ENCODE results near the gene ITGA6.

The ITGA6 gene

DNA sequence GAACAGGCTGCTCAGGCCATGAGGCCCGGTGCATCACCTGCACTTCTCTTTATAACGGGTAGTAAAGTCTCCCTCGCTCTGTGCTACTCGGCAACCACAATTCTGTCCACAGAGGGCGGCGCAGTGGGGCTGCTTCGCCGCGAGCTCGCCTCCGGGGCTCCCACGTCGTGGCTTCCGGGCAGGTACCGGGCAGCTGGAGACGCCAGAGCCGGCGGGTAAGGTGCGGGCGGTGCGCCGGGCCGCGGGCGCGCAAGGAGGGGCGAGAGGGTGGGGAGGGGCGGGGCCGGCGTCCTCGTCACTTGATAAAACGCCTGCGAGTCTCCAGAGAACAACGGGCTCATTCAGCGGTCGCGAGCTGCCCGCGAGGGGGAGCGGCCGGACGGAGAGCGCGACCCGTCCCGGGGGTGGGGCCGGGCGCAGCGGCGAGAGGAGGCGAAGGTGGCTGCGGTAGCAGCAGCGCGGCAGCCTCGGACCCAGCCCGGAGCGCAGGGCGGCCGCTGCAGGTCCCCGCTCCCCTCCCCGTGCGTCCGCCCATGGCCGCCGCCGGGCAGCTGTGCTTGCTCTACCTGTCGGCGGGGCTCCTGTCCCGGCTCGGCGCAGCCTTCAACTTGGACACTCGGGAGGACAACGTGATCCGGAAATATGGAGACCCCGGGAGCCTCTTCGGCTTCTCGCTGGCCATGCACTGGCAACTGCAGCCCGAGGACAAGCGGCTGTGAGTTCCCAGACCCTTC, at the start of gene ITGA6:
Gene ITGA6 (plus strand): TSS at position 331 of the 734 bp plus-strand sequence.
- peak; percentile 87 for DNase-seq

DNA sequence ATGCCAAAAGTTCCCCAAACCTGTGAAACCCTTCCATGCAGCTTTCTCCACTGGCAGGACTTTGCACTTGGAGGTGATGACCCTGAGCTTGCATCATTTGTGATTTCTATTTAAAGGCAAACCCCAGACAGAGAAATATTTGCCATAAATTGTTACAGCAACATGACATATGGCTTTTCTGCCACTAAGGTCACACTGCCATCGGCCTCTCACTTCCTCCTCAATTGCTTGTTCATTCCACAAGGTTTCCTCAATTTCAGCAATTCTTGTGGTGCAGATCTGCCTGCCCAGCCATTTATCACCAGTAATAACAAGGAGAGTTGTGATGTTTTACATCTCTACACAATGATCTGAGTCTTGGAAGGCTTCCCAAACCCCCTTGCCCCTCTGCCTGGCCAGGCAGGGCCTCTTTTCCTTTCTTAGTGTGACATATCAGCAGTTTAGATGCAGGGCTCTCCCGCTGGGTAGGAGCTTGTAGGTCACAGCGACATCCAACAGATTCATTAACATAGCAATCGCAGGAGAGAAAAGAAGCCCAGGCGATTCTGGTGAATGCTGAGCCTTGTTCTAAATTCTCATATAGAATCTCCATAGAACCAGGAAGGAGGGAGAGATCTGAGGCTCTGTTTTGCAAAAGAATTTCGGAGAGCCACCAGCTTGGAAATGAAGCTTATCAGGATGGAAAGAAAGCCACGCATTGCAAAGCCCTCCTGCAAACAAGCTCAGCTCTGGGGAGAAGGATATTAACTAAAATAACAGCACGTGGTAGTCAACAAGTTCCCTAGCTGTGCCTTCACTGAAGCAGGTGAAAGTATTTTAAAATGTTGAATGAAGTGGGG, 46.7 kb upstream of the ITGA6 start:
- DNase-seq, result peak; percentile 65

DNA sequence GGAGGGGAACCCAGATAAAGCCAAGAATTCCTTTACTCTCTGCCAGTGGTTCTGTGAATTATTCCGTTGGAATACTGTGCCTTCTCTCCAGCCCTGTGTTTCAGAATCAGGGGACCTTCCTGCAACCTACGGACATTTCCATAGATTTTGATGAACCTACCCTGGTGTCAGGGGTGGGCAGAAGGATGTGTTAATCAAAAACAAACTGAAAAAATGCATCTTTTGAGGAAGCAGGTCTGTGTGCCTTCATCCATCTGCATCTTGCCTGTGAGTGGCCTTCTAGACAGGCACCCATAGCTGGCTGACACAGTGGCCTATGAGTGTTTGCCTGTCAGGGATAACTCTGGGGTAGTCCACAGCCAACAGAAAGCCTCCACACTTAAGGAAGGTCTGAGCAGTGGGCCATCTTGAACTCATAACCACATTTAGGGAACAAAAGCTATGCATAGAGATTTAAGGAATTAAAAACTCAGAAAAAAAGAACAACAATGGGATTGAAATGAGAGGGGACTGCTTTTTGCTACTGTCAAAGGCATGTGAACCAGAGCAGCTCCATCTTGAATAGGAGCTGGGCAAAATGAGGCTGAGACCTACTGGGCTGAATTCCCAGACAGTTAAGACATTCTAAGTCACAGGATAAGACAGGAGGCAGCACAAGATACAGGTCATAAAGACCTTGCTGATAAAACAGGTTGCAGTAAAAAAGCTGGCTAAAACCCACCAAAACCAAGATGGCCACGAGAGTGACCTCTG, 45.9 kb upstream of the ITGA6 start:
- no peak for DNase-seq

DNA sequence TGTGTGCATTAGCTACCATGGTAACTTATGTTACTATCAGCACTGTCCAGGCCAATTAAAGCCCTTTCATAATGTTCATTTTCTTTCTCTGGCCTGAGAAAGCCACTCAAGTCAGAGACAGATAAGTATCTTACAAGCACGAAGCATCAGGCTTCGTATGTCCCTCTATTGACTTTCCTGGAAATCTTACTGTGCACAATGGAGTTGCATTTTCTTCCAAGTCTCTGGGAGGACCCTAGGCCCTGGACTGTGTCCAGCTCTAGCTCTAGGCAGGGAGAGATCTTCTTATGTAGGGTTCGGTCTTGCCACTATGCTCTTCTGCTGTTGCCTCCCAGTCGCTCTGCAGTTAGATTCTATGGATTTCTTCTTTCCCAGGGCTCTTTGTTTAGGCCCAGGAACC, 40.0 kb upstream of the ITGA6 start:
- peak; percentile 27 for DNase-seq

DNA sequence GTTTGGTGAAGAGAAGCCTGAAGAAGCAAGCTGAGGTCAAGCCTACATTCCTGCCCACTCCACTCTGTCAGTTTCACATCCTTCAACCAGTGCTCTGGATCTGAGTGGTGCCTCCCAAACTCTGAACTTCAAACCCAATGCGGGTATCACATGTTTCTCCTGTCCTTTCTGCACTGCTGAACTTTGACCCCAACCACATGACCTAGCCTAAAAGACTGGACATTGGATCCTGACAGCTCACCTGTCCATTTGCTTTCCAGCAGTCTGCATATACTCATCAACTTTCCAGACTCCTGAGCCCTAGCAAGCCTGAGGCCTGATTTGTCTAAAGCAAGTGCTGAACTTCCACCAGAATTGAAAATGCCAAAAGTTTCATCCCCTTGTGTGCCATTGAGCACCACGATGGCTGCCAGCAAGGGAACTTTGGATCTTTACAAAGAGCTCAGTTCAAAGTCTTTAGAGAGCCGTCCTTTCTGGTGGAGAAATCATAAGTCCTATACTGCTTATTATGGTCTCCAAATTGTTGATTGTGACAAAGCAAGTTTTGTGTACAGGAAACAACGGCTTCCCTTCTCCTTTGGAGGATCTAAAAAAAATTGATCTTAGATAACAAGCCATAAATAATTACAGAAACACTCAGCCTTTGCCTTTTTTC, 37.6 kb upstream of the ITGA6 start:
- DNase-seq, result peak; percentile 42

DNA sequence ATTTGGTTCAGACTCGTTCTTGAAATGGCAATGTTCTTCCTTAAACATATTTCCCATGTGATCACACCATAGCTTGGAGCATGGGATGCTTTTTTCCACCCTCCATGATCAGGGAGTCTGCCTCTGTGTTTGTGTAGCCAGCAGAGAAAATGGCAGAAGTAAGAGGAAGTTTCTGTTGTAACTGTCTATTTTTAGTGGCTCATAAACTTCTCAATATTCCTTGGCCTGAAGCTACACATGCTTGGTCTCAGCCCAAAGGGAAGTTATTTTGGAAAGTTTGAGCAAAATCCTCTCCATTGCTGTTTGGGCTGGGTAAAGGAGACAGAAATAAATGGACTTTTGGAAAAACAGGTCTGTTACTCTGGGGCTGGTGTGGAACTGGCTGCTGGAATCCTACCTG, 33.4 kb upstream of the ITGA6 start:
- no peak for DNase-seq

DNA sequence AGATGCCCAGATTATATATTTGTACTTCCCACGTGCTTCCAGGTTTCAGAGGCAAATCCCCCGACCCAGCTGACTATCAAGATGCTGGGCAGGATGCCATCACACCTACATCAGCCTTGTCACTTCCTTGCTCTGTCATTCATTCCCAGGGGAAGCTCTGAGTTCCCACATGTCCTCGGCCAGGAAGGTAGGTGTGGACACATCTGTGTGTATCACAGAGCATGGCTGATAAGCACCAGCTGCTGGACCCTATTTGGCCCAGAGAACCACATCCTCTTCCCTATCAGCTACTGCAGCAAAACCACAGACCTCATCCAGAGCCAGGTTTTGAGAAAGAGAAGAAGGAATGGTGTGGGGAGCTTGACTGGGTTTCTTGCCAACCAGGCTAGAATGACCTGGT, 31.9 kb upstream of the ITGA6 start:
- peak; percentile 94 for DNase-seq

DNA sequence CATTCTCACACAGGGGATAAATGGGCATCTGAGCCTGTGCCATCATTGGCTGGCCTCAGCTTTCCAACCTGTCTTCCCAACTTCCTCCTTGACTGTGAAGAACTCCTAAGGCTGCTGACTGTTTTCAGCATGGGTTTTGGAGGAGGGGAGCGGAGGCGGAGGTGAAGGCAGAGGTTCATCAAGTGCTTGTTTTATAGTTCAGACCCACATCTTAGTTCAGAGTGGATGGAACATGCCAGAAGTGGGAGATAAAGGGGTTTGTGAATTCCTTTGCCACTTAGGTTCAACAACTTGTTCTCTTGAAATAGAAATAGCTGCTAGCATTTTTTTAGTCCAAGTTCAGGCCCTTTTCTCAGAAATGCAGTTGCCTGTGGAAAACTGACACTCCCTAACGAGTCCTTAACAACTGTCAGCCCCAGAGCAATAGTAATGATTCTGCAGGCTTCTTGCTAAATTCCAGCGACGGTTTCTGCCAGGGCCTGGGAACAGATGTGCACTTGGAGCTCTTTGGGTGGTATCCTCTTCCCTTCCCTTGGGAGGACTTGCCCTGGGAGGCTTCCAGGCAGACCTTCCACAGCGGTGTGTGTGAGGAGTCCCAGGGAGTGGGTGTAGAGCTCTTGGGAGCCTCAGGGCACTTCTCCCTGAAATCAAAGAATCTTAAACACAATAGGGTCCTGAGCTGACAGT, 30.1 kb upstream of the ITGA6 start:
- no peak for DNase-seq

DNA sequence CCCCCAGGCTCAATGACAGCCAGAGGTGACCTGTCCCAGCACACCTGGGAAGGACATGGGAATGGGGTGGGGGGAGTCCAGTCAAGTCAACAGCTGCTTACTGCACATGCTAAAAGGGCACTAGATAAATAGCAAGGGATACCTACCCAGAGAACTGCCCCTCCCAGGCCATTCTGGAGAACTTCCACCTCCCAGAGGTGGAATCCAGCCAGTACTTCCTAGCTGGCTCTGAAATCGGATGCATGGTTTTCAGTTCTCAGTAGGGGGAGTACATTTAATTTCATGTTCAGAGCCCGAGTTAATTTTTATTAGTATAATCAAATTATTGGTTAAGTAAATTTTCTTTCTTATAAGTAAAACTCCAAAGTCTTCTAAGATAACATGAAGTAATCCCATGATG, 28.9 kb upstream of the ITGA6 start:
- DNase-seq, result no peak

DNA sequence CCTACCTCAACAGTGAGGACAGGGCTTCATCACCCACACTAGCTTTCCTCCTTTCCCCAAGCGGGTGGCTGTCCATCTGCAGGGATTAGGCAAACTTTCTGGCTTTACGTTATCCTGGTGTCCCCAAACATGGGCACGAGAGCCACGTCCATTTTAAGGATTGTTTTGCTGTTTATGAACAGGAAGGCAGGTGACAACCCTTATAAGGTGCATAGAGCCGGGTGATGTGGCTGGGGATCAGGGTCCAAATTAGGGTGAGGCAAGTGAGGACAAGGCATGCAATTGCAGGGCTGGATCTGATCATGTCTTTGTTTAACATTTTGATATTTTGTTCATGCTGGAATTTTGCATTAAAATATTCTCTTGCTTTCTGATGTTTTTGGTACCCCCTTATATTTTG, 27.6 kb upstream of the ITGA6 start:
- no peak for DNase-seq

DNA sequence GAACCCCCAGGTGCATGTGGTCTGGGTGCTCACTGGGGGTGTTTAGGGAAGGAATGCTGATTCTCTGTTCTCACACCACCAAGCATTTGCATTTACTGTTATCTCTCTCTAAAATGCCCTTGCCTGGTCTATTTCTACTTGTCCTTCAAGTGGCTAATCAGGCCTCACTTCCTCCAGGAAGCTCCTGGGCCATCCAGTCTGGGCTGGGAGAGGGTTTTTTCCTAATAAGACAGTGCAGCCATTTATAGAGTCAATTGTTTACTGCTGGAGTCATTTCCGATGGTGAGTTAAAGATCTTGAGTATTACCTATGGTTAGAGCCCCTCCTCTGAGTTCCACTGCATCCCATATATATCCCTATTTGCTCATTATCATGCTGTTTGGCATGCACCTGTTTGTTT, 25.2 kb upstream of the ITGA6 start:
- DNase-seq, result no peak

DNA sequence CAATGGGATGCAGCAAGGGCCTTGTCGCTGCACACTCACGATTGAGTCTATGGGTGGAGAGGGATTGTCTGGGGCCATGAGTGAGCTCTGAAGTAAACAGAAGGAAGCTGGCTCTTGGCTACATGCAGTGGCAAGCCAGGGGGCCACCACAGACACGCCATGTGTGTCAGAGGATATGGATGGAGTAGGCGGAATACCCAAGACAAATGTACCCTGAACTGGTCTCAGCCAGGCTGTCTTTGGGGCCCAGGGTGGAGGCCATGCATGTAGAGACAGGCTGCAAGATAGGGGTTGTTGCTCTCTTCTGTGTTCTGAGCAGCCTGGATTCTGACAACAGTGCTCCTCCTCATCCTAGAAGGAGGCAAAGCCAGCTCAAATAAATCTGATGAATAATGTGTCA, 24.0 kb upstream of the ITGA6 start:
- no peak for DNase-seq

DNA sequence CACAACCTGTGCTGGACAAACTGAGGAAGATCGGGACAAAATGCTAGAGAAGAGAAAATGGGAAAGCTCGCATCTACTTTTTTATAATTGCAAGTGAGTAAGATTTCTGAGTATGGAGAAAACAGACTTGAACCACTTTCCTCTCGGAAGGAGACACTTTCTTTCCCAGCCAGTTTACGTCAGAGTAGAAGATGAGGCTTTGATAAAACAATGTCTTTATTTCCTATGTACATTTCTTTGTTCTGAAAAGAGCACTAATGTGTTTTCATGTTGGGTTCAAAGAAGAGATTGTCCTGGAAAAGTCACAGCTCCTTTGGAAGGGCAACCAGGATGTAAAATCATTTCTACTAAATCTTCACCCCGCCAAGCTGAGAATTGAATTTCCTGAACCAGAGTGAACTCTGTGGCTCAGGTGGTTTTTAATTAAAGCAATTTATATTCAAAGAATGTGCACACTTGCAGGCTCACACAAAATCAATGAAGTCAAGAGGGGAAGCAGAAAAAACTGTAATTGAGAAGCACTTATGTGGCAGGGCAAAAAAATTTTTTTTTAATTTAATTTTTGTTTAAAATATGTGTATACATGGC, 23.4 kb upstream of the ITGA6 start:
- no peak for DNase-seq

DNA sequence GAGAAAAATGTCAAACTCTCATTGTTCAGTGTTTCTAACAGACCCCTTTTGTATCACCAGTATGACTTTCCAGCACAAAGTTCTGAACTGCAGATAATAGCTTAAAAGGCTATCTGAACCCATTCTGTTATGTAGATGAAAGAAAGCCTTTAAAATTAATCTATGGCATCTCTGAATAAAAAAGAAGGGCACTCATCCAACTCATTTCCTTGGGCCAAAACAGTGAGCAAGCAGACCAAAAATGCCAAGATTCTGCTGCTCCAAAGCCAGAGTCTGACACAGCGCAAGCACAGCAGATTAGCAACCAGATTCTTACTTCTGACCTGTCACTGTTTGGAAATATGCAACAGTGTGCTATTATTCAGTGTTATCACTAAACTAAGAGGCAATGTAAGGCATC, 22.6 kb upstream of the ITGA6 start:
- DNase-seq, result no peak

DNA sequence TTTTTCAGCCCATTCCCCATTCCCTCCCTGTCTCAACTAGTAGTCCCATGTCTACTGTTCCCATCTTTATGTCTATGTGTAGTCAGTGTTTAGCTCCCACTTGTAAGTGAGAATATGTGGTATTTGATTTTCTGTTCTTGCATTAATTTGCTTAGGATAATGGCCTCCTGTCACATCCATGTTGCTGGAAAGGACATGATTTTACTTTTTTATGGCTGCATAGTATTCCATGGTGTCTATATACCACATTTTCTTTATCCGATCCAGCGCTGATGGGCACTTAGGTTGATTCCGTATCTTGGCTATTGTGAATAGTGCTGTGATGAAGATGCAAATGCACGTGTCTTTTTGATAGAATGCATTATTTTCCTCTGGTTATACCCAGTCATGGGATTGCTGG, 21.7 kb upstream of the ITGA6 start:
- DNase-seq, result no peak

DNA sequence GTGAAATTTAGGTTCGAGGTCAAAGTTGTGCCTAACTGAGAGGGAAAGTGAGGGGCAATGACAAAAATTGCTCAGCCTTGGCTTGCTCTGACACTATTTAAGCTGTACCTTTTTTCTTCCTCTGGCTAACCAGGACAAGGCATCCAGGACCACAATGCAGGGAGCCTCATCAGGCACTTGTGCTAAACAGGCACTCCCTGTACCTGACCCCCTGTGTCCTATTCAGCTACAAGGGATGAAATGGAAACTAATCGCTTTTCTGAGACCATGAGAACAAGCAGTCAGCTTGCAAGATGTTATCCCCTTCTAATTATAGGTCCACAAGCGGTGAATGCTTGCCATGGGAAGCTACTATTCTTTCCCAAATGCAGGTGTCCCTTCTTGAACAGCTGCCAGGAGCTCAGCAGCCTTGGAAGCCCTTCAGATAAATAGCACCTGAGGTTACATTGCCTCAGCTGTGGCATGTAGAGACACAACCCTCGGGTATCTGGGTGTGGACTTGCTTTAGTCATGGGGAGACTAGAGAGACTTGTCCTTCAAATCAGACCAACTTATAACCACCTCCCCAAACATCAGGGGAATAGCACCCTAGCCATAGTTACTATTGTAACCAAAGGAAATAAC, 19.1 kb upstream of the ITGA6 start:
- no peak for DNase-seq

DNA sequence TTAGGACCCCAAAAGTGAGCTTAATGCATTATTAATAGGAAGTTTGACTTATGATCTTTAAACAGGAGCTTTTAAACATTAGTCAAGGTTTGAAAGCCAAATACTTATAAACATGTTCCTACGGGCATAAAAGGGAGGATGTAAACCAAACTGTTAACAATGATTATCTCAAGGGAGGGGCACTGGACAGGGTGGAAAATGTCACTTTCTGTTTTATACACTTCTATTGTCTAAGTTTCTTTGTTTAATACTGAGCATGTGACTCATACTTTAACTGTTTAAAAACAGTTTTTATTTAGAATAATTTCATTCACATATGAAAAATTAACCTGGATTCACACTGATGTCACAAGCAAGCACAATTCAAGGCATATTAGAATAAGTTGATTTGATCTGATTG, 18.3 kb upstream of the ITGA6 start:
- no peak for DNase-seq

DNA sequence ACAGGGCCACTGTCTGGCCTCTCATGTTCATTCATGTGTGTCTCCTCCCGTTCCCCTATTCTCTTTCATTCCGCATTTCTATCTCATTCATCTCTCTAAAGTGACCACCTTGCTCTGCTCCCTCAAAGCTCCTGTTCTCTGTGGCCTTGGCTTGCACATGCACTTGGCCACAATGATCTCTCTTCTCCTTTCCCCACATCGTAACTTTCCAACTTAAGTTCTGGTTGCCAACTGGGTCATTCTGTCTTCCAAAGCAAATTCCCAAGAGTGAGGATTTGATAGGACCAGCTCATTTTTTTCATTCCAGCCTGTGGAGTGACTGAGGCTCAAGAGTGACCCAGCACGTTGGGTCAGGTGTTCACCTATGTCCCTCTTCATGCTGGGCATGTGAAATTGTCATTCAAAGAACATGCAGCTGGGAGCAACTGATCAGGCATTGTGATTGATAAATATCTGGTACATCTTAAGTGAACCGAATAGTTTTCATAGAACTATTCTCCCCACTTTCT, 14.3 kb upstream of the ITGA6 start:
- DNase-seq, result no peak

DNA sequence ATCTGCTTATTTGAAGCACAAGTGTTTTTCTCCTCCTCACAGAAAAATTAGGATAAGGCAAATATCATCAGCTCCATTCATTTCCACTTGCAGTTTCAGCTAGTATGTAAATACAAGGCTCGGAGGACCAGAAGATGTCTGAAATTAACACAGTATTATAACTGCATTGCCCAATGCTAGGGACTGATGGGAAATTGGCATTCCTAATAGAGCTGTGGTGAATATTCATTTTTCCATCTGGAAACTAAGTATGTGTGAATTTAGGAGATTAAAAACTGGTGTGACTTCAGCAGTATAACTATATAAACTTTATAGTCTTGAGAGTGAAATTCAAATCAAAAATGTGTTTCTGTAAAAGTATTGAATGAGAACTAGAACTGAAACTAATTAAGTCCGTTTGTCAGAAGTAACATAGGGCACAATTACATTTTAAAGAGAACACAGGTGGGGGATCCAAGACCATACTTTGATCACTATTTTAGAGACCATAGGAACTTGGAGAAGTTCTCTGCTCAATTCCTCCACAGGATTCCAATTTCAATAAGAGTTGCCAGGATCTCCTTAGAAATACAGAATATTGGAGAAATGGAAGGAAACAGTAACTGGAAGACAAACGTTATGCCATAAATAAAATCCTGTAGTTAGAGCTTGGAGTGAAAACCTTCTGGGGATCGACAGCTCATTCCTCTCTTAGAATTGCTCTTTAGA, 12.1 kb upstream of the ITGA6 start:
- DNase-seq, result no peak

DNA sequence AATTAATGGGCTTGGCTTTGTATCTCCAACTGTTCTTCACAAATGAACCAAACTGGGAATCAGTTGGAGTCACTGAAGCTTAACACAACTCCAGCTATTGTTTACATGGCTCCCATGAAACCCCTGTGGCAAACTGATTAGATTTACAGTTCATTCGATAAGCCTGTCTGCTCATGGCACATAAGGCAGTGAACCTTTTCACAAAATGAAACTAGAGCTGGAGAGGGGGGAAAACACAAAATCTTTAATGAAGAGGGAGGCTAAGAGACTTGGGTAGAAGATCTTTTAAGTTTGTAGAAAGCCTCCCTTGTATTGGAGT, 11.6 kb upstream of the ITGA6 start:
- no peak for DNase-seq
